Esophagus squamous epithelium (tissue), 5 donors: ENCODE data around the gene OBP2B. TPM values are rescaled to one million over a fixed set of nuclear protein-coding genes. Genes with fewer than 3 reads are reported as not detected.

Experiments
- DNase-seq: peaks from one replicate; lab custom pipeline; 2025; lab: John Stamatoyannopoulos, UW
- H3K27ac ChIP-seq, 4 donors: fragments of 200-600 bp; sonication (generic); one replicate each; pipeline ENCODE4 v1.5.1; 2016 to 2019; ENCODE audit warnings: mild to moderate bottlenecking in 1 of 4
- H3K27me3 ChIP-seq, 4 donors: fragments of 200-600 bp; sonication (generic); 1 replicate in 3 of 4; 2 replicates in 1 of 4; pipeline versions ENCODE4 v1.5.1 to v1.6.0; 2017 to 2021; ENCODE audit warnings: antibody characterized with exemption in 1 of 4
- H3K36me3 ChIP-seq, 3 donors: fragments of 200-600 bp; sonication (generic); one replicate each; pipeline ENCODE4 v1.5.1; 2016 to 2019
- H3K4me1 ChIP-seq, 3 donors: fragments of 200-600 bp; sonication (generic); one replicate each; pipeline ENCODE4 v1.5.1; 2017 to 2019
- H3K4me3 ChIP-seq, 4 donors: fragments of 200-600 bp; sonication (generic); 1 replicate in 3 of 4; 2 replicates in 1 of 4; pipeline ENCODE4 v1.5.1; 2016 to 2019; ENCODE audit warnings: mild to moderate bottlenecking in 2 of 4, moderate library complexity in 1 of 4
- H3K9me3 ChIP-seq, 3 donors: fragments of 200-600 bp; sonication (generic); one replicate each; pipeline ENCODE4 v1.5.1; 2016 to 2019
- POLR2A ChIP-seq, 4 donors: fragments of 450-650 bp; IDR thresholded peaks; one replicate each; pipeline ENCODE4 v1.6.1; 2017; ENCODE audit warnings: antibody characterized with exemption in 4 of 4, mild to moderate bottlenecking in 4 of 4, moderate library complexity in 3 of 4
- WGBS, 2 donors: methylation state at CpG; one replicate each; pipeline ENCODE4 v1.1.5; 2018; 5-methylcytosine and 5-hydroxymethylcytosine counted together
- intact Hi-C: fragments of 100-400 bp; cut with DNase I; formaldehyde crosslinking; loops from one replicate; pipeline ENCODE4 v1.15.0; 2022
- total RNA-seq, 4 donors: library from RNA; depleted of rRNA; stranded (reverse); fragments of >200 nt; gene quantifications; one replicate each; pipeline ENCODE4 v1.1.0, GENCODE V29; 2016
- TF ChIP-seq, protein P1 (sequence below), 6 experiments: fragments of 450-650 bp in 4 of 6; fragments of 200-600 bp in 2 of 6; sonication (generic) in 2 of 6; IDR thresholded peaks; one replicate each; pipeline ENCODE4 v1.5.1; 2016 to 2019; ENCODE audit warnings: antibody characterized with exemption in 6 of 6, mild to moderate bottlenecking in 4 of 6, moderate library complexity in 4 of 6
- donor health status: DM: yes; HTN: yes; CAD: no.

OBP2B gene
- total RNA-seq, 4 donors from 2014 or later = not detected

DNA sequence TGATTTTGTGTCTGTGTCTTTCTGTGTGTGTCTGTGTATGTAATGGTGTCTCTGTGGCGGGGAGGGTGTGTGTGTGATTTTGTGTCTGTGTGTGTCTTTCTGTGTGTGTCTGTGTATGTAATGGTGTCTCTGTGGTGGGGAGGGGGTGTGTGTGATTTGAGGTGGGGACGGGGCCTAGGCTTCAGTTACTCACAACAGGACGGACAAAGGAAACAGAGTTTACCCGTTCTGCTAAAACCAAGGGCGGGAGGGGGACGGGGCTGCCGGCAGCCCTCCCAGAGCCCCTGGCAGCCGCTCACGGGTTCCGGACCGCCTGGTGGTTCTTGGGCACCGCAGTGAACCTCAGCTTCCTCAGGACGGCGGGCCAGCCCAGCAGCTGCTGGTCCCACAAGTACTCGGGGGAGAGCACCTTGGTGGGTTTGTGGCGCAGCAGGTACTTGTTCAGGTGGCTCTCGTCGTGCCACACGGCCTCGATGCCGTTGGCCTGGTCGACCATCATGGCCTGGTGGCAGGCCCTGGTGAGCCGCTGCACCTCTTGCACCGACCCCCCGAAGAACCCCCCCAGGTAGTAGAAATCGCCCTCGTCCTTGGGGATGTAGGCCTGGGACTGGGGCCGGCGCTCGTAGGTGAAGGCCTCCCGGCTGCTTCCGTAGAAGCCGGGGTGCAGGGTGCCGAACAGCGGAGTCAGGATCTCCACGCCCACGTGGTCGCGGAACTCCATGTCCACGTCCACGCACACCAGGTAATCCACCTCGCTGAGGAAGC lies 46.5 kb upstream of the OBP2B start:
- peaks cover 0 to 26% (median 0%) of the 10 kb centered on the region in 3 donors for H3K36me3 ChIP-seq
- peaks cover 0 to 47% (median 38%) of the 10 kb centered on the region in 3 donors for H3K4me1 ChIP-seq
- intact Hi-C loops = no loop called here
- no peak overlapping the region for H3K27ac ChIP-seq
- H3K4me3 ChIP-seq = no peak overlapping the region
- 82 to 90% methylated on average over 1 to 12 of the region's 42 CpGs for WGBS, 2 donors
- no peak for DNase-seq
- TF ChIP-seq POLR2A (IDR thresholded peaks at IDR 0.05) = no peak
- TF ChIP-seq, protein P1, sequence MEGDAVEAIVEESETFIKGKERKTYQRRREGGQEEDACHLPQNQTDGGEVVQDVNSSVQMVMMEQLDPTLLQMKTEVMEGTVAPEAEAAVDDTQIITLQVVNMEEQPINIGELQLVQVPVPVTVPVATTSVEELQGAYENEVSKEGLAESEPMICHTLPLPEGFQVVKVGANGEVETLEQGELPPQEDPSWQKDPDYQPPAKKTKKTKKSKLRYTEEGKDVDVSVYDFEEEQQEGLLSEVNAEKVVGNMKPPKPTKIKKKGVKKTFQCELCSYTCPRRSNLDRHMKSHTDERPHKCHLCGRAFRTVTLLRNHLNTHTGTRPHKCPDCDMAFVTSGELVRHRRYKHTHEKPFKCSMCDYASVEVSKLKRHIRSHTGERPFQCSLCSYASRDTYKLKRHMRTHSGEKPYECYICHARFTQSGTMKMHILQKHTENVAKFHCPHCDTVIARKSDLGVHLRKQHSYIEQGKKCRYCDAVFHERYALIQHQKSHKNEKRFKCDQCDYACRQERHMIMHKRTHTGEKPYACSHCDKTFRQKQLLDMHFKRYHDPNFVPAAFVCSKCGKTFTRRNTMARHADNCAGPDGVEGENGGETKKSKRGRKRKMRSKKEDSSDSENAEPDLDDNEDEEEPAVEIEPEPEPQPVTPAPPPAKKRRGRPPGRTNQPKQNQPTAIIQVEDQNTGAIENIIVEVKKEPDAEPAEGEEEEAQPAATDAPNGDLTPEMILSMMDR (IDR thresholded peaks at IDR 0.05) = no peak
- no peaks in the 10 kb centered on the region for H3K27me3 ChIP-seq
- no peaks in the 10 kb centered on the region for H3K9me3 ChIP-seq

DNA sequence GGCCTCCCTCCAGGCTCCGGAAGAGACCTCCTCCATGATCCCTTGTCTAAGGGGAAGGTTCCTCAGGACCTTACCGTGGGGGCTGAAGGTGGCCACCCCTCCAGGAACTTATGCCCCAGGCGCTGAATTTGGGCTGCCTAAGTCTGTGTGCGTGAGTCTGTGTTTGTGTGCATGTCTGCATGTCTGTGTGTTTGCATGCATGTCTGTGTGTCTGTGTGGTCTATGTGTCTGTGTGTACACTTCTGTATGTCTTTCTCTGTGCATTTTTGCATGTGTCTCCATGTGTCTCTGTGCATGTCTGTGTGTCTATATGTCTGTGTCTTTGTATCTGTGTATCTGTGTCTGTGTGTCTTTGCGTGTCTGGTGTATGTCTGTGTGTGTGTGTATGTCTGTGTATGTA lies 45.4 kb upstream of the OBP2B start:
- peaks cover 0 to 15% (median 0%) of the 10 kb centered on the region in 3 donors for H3K36me3 ChIP-seq
- peaks cover 0 to 58% (median 38%) of the 10 kb centered on the region in 3 donors for H3K4me1 ChIP-seq
- H3K27me3 ChIP-seq = no peaks in the 10 kb centered on the region
- no peaks in the 10 kb centered on the region for H3K9me3 ChIP-seq
- no peak for DNase-seq
- WGBS, 2 donors = 92 to 96% methylated on average over 3 to 4 of the region's 5 CpGs
- no peak overlapping the region for H3K27ac ChIP-seq
- TF ChIP-seq POLR2A (IDR thresholded peaks at IDR 0.05) = no peak
- TF ChIP-seq, protein P1 (IDR thresholded peaks at IDR 0.05) = no peak
- no peak overlapping the region for H3K4me3 ChIP-seq
- intact Hi-C loops = no loop called here

DNA sequence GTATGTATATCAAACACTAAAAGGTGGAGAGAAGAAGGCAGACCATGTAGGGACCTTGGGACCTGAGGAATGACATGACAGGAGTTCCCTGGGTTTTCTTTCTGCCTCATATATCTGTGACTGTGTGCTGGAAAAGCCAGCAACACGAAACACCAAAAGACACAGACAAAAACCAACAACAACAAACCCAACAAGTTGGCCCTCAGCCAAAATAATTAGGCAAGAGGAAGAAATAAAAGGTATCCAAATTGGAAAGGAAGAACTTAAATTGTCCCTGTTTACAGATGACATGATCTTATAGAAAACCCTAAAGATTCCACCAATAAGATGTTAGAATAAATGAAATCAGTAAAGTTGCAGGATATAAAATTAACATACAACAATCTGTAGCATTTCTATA lies 44.2 kb upstream of the OBP2B start:
- Histone ChIP-seq H3K36me3 (peaks cover 0 to 10% (median 0%) of the 10 kb centered on the region in 3 donors), H3K4me1 (peaks cover 0 to 62% (median 37%) of the 10 kb centered on the region in 3 donors), H3K27me3 (no peaks in the 10 kb centered on the region), H3K9me3 (no peaks in the 10 kb centered on the region), H3K4me3 (peak overlapping the region in 1 of 4 donors; percentile 52), H3K27ac (peak overlapping the region; percentile 80 to 89 (median 87))
- TF ChIP-seq, protein P1 (IDR thresholded peaks at IDR 0.05) = no peak
- no peak for TF ChIP-seq POLR2A (IDR thresholded peaks at IDR 0.05)
- intact Hi-C loops = no loop called here
- WGBS, 2 donors = 0 to 14% methylated on average over 1 of the region's 1 CpG
- no peak for DNase-seq

DNA sequence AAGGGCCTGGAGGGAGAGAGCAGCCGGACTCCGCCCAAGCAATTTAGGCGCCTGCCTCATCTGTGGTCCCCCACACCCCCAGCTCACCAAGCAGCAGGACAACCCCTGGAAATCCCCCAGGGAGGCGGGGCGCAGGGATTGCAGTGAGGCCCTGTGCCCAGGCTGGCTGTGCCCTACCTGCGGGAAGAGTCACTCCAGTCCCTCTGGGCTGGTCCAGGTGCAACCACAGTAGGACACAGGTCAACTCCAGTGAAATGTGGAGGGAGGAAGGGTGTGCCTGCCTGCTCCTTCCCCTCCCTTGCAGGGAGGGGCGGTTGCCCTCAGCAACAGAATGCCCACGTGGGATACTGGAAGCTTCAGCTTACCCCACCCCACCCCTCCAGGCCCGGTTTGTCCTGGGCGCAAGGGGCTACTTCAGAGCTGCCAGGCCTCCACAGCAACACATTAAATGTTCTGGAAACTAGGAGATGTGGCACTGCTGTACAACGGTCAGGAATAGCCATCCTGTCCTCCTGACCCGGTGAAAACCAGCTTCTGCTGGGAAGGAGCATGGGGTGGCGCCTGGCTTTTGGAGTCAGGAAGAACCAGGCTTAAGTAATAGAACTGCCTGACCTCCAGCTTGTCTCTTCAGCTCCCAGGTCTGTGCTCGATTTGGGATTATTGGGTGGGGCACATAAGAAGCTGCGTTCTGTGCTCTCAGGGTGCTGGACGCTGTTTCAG lies 43.4 kb upstream of the OBP2B start:
- Histone ChIP-seq H3K4me3 (peak overlapping the region in 3 of 4 donors; percentile 18 to 52 (median 19)), H3K9me3 (no peaks in the 10 kb centered on the region), H3K36me3 (peaks cover 0 to 10% (median 0%) of the 10 kb centered on the region in 3 donors), H3K4me1 (peaks cover 0 to 56% (median 35%) of the 10 kb centered on the region in 3 donors), H3K27ac (peak overlapping the region; percentile 80 to 89 (median 87)), H3K27me3 (no peaks in the 10 kb centered on the region)
- TF ChIP-seq, protein P1 (IDR thresholded peaks at IDR 0.05) = peak in 1 of 6 experiments; percentile 11
- TF ChIP-seq POLR2A (IDR thresholded peaks at IDR 0.05) = no peak
- DNase-seq = no peak
- intact Hi-C loops = no loop called here
- 34 to 45% methylated on average over 9 to 12 of the region's 16 CpGs for WGBS, 2 donors
